H1 (cell line): ENCODE results near the gene MXRA7. TPM values are rescaled to one million over a fixed set of nuclear protein-coding genes. Genes with fewer than 3 reads are reported as not detected.

Experiments used
- BACH1 ChIP-seq: IDR thresholded peaks from 2 replicates; pipeline ENCODE4 v1.6.1; 2012; ENCODE audit warnings: low read length, improper control_type of control experiment
- GABPA ChIP-seq: IDR thresholded peaks from 2 replicates; pipeline ENCODE4 v1.6.1; 2011; ENCODE audit warnings: mild to moderate bottlenecking, low read length, moderate library complexity, borderline replicate concordance; ENCODE audit not compliant: insufficient read depth
- RNF2 ChIP-seq: fragments of 200-900, 300-1000 bp; sonication (generic); IDR thresholded peaks from 2 replicates; pipeline ENCODE4 v1.7.1; 2016; ENCODE audit warnings: borderline replicate concordance, low read depth, mild to moderate bottlenecking, antibody characterized with exemption, low read length; ENCODE audit not compliant: poor library complexity, severe bottlenecking; ENCODE audit errors: missing control alignments
- SAP30 ChIP-seq: fragments of 300-600 bp; sonication (generic); IDR thresholded peaks from 2 replicates; pipeline ENCODE4 v1.7.1; 2012; ENCODE audit warnings: low read length, moderate library complexity, mild to moderate bottlenecking, inconsistent platforms; ENCODE audit not compliant: insufficient read depth, insufficient replicate concordance
- SP2 ChIP-seq: IDR thresholded peaks from 2 replicates; pipeline ENCODE4 v1.6.1; 2012; ENCODE audit warnings: mild to moderate bottlenecking, low read length, inconsistent platforms
- TBP ChIP-seq: IDR thresholded peaks from 2 replicates; pipeline ENCODE4 v1.6.1; 2011; ENCODE audit warnings: low read depth, low read length, improper control_type of control experiment
- polyA plus RNA-seq, 7 experiments: library from polyadenylated mRNA; depleted of rRNA in 3 of 7; stranded (reverse) in 5 of 7; unstranded in 2 of 7; fragments of >200 nt in 5 of 7; fragments of 200-250 nt in 2 of 7; gene quantifications; 1 replicate in 5 of 7; 2 replicates in 1 of 7; 4 replicates in 1 of 7; pipeline versions ENCODE4 v1.2.1 to v1.2.3, GENCODE V29; 2011 to 2013; ENCODE audit warnings: missing spikeins in 2 of 7, mixed read lengths in 2 of 7
- total RNA-seq: library from RNA; stranded (reverse); fragmentation: NEBNext Ultra II Directional; extraction: Animal tissue kit (Norgen Biotek cat#: 25700); gene quantifications from 2 replicates; pipeline ENCODE4 v1.2.1, GENCODE V29; 2021
- TF ChIP-seq, protein P1 (sequence below): IDR thresholded peaks from 2 replicates; pipeline ENCODE4 v1.6.1; 2012; ENCODE audit warnings: low read length, inconsistent platforms

MXRA7 gene
- total and polyA plus RNA-seq, 2 of the 8 experiments (the other 6 are each of a cell fraction or from before 2014, with no cell fraction given): 17.8 to 26.6 TPM

- TF ChIP-seq SP2: no peak
- TF ChIP-seq BACH1: no peak
- TF ChIP-seq, protein P1, sequence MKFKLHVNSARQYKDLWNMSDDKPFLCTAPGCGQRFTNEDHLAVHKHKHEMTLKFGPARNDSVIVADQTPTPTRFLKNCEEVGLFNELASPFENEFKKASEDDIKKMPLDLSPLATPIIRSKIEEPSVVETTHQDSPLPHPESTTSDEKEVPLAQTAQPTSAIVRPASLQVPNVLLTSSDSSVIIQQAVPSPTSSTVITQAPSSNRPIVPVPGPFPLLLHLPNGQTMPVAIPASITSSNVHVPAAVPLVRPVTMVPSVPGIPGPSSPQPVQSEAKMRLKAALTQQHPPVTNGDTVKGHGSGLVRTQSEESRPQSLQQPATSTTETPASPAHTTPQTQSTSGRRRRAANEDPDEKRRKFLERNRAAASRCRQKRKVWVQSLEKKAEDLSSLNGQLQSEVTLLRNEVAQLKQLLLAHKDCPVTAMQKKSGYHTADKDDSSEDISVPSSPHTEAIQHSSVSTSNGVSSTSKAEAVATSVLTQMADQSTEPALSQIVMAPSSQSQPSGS: no peak
- no peak for TF ChIP-seq SAP30
- no peak for TF ChIP-seq RNF2
- TF ChIP-seq GABPA: no peak
- TF ChIP-seq TBP: no peak
Observed at GRCh38 chr17:76690596-76691280, 20.0 kb downstream of the MXRA7 start (continued).
